B cell (primary cell): ENCODE data around the gene IFRD1.
A peak's percentile ranks its signal among the peaks of the same experiment; 100 is the strongest.

Experiments used
- EZH2 ChIP-seq: IDR thresholded peaks from 2 replicates; pipeline ENCODE4 v1.6.1; 2012; ENCODE audit warnings: borderline replicate concordance, low read depth, mild to moderate bottlenecking, moderate library complexity, low read length; ENCODE audit not compliant: insufficient read depth, poor library complexity, severe bottlenecking
- TF ChIP-seq, protein P1 (sequence below): fragments of 200-600 bp; IDR thresholded peaks from one replicate; pipeline ENCODE4 v1.8.0; 2022; ENCODE audit warnings: antibody characterized with exemption, mild to moderate bottlenecking

DNA sequence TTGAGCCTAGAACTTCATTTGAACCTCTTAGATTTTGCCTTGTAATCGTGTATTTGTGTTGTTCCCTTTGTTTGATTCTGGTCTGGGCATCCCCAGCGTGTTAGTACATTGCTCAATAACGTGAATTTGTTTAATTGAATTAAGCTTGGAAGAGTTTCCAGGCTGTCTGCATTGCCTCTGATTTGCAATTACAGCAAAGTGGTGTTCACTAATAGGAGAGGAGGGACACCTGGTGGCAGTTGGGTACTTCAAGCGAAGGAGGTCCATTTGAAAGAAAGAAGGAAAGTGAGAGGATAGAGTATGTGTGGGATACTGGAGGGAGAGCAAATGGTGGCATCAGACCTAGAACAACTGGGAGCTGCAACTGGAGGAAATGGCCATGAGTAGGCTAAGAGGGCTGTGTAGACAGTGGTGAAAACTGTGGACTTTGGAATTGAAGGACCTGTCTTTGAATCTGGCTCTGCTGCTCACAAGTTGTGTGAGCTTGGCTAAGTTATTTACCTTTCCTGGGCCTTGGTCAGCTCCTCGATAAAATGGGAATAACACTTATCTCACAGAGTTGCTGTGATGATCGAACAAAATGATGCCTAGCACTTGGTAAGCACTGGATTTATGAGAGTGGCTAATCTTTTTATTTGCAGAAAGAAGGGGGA is 45.7 kb downstream of the IFRD1 start:
- TF ChIP-seq, protein P1, sequence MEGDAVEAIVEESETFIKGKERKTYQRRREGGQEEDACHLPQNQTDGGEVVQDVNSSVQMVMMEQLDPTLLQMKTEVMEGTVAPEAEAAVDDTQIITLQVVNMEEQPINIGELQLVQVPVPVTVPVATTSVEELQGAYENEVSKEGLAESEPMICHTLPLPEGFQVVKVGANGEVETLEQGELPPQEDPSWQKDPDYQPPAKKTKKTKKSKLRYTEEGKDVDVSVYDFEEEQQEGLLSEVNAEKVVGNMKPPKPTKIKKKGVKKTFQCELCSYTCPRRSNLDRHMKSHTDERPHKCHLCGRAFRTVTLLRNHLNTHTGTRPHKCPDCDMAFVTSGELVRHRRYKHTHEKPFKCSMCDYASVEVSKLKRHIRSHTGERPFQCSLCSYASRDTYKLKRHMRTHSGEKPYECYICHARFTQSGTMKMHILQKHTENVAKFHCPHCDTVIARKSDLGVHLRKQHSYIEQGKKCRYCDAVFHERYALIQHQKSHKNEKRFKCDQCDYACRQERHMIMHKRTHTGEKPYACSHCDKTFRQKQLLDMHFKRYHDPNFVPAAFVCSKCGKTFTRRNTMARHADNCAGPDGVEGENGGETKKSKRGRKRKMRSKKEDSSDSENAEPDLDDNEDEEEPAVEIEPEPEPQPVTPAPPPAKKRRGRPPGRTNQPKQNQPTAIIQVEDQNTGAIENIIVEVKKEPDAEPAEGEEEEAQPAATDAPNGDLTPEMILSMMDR, result peak; percentile 48
- no peak for TF ChIP-seq EZH2
